ENCODE results near the gene USP17L15.
"Not testable (repeated sequence)": the region's sequence is repeated elsewhere in the genome, so short reads cannot be mapped to it uniquely, and the experiment has no call there.

USP17L15 gene, protein sequence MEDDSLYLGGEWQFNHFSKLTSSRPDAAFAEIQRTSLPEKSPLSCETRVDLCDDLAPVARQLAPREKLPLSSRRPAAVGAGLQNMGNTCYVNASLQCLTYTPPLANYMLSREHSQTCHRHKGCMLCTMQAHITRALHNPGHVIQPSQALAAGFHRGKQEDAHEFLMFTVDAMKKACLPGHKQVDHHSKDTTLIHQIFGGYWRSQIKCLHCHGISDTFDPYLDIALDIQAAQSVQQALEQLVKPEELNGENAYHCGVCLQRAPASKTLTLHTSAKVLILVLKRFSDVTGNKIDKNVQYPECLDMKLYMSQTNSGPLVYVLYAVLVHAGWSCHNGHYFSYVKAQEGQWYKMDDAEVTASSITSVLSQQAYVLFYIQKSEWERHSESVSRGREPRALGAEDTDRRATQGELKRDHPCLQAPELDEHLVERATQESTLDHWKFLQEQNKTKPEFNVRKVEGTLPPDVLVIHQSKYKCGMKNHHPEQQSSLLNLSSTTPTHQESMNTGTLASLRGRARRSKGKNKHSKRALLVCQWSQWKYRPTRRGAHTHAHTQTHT

GRCh38 chr4:9234085-9234484 lies at the start of gene USP17L15:
Gene USP17L15, plus strand, starts transcription at chr4:9234385. Its CDS starts 0 bp downstream, at chr4:9234385.
- DNase-seq (ENCODE audit: low read depth in 1 of 2, low spot score in 1 of 2): not testable (repeated sequence)

DNA sequence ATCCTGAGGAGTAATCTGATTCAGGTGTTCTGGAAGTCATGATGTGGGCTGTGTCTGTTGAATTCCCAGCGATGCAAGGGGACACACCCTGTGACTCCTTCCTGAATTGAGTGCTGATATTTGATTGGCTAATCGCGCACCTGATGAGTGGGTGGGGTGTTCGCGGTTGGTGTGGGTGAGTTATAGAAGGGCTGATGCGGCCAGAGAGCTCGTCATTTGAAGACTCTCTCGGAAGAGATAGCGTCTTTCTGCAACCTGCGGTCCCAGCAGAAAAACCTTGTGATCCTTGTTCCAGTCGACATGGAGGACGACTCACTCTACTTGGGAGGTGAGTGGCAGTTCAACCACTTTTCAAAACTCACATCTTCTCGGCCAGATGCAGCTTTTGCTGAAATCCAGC lies 23.8 kb upstream of the USP17L15 start, which contains the start of gene USP17L10:
Gene USP17L10 (plus strand): TSS at position 301 of the 400 bp plus-strand sequence. CDS start 0 bp downstream, at position 301.
- not testable (repeated sequence) for DNase-seq (ENCODE audit: low read depth in 1 of 2, low spot score in 1 of 2)

- DNase-seq (ENCODE audit: low read depth in 1 of 2, low spot score in 1 of 2): not testable (repeated sequence)
These were observed 19.5 kb upstream of the USP17L15 start for GRCh38 chr4:9214701-9215100.

- not testable (repeated sequence) for DNase-seq (ENCODE audit: low read depth in 1 of 2, low spot score in 1 of 2)
These were observed 19.1 kb upstream of the USP17L15 start, which contains the start of gene USP17L11 for GRCh38 chr4:9215105-9215504. Gene USP17L11, plus strand, starts transcription at chr4:9215405. Its CDS starts 0 bp downstream, at chr4:9215405.

DNA sequence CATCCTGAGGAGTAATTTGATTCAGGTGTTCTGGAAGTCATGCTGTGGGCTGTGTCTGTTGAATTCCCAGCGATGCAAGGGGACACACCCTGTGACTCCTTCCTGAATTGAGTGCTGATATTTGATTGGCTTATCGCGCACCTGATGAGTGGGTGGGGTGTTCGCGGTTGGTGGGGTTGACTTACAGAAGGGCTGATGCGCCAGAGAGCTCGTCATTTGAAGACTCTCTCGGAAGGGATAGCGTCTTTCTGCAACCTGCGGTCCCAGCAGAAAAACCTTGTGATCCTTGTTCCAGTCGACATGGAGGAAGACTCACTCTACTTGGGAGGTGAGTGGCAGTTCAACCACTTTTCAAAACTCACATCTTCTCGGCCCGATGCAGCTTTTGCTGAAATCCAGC lies 14.3 kb upstream of the USP17L15 start, which contains the start of gene USP17L12:
Gene USP17L12 (plus strand): TSS at position 301 of the 400 bp plus-strand sequence. CDS start 0 bp downstream, at position 301.
- DNase-seq (ENCODE audit: low read depth in 1 of 2, low spot score in 1 of 2): not testable (repeated sequence)

- not testable (repeated sequence) for DNase-seq (ENCODE audit: low read depth in 1 of 2, low spot score in 1 of 2)
These were observed 9.6 kb upstream of the USP17L15 start, which contains the start of gene USP17L13 for GRCh38 chr4:9224596-9224995. Gene USP17L13, plus strand, starts transcription at chr4:9224896. Its CDS starts 0 bp downstream, at chr4:9224896.

GRCh38 chr4:9230249-9230648 lies 3.9 kb upstream of the USP17L15 start:
- DNase-seq (ENCODE audit: low read depth in 1 of 2, low spot score in 1 of 2): not testable (repeated sequence)

- not testable (repeated sequence) for DNase-seq (ENCODE audit: low read depth in 1 of 2, low spot score in 1 of 2)
These were observed 4.3 kb downstream of the USP17L15 start for GRCh38 chr4:9238461-9238860.

GRCh38 chr4:9243579-9243978 lies 9.4 kb downstream of the USP17L15 start, which contains the start of gene USP17L17:
Gene USP17L17, plus strand, starts transcription at chr4:9243879. Its CDS starts 0 bp downstream, at chr4:9243879.
- DNase-seq (ENCODE audit: low read depth in 1 of 2, low spot score in 1 of 2): not testable (repeated sequence)

DNA sequence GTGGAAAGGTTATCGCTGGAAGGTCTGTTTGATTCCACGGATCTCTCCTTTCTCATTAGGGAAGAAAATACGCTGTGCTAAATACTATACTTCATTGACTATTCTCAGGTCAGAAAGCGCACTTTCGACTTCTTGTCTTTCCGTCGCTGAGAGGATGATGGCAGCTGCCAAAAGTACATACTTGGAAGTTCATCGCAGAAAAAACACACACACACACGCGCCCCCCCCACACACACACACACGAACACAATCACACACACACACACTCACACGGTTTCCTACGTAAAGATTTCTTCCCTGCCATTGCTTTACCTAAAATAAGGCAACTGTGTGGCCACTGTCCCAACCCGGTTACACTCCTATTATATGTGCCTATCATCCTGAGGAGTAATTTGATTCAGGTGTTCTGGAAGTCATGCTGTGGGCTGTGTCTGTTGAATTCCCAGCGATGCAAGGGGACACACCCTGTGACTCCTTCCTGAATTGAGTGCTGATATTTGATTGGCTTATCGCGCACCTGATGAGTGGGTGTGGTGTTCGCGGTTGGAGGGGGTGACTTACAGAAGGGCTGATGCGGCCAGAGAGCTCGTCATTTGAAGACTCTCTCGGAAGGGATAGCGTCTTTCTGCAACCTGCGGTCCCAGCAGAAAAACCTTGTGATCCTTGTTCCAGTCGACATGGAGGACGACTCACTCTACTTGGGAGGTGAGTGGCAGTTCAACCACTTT lies 13.9 kb downstream of the USP17L15 start, which contains the start of gene USP17L18:
Gene USP17L18 (plus strand): TSS at position 678 of the 728 bp plus-strand sequence. CDS start 0 bp downstream, at position 678.
- not testable (repeated sequence) for DNase-seq (ENCODE audit: low read depth in 1 of 2, low spot score in 1 of 2)

GRCh38 chr4:9253078-9253477 lies 18.9 kb downstream of the USP17L15 start, which contains the start of gene USP17L19:
Gene USP17L19, plus strand, starts transcription at chr4:9253378. Its CDS starts 0 bp downstream, at chr4:9253378.
- not testable (repeated sequence) for DNase-seq (ENCODE audit: low read depth in 1 of 2, low spot score in 1 of 2)

- DNase-seq (ENCODE audit: low read depth in 1 of 2, low spot score in 1 of 2): not testable (repeated sequence)
These were observed 23.6 kb downstream of the USP17L15 start, which contains the start of gene USP17L20 for GRCh38 chr4:9257824-9258223. Gene USP17L20, plus strand, starts transcription at chr4:9258124. Its CDS starts 0 bp downstream, at chr4:9258124.

- DNase-seq (ENCODE audit: low read depth in 1 of 2, low spot score in 1 of 2): not testable (repeated sequence)
These were observed 28.4 kb downstream of the USP17L15 start, which contains the start of gene USP17L21 for GRCh38 chr4:9262572-9262971. Gene USP17L21, plus strand, starts transcription at chr4:9262872. Its CDS starts 0 bp downstream, at chr4:9262872.

DNA sequence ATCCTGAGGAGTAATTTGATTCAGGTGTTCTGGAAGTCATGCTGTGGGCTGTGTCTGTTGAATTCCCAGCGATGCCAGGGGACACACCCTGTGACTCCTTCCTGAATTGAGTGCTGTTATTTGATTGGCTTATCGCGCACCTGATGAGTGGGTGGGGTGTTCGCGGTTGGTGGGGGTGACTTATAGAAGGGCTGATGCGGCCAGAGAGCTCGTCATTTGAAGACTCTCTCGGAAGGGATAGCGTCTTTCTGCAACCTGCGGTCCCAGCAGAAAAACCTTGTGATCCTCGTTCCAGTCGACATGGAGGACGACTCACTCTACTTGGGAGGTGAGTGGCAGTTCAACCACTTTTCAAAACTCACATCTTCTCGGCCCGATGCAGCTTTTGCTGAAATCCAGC lies 33.1 kb downstream of the USP17L15 start, which contains the start of gene USP17L22:
Gene USP17L22 (plus strand): TSS at position 301 of the 400 bp plus-strand sequence. CDS start 0 bp downstream, at position 301.
- DNase-seq (ENCODE audit: low read depth in 1 of 2, low spot score in 1 of 2): not testable (repeated sequence)

DNA sequence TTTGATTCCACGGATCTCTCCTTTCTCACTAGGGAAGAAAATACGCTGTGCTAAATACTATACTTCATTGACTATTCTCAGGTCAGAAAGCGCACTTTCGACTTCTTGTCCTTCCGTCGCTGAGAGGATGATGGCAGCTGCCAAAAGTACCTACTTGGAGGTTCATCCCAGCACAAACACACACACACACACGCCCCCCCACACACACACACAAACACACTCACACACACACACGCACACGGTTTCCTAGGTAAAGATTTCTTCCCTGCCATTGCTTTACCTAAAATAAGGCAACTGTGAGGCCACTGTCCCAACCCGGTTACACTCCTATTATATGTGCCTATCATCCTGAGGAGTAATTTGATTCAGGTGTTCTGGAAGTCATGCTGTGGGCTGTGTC lies 37.5 kb downstream of the USP17L15 start:
- DNase-seq (ENCODE audit: low read depth in 1 of 2, low spot score in 1 of 2): peak in 1 of 2 donors; percentile 0

Measured in stimulated activated CD4-positive, alpha-beta T cell treated with anti-CD3 and anti-CD28 coated beads, Interleukin-15, amount 100 ng/mL, for 1 hour (primary cell).